ENCODE results near the gene KLHL22. TPM values are rescaled to one million over a fixed set of nuclear protein-coding genes. Genes with fewer than 3 reads are reported as not detected.

The KLHL22 gene
- total RNA-seq, 4 donors from 2014 or later: 14.0 to 23.8 (median 20.2) TPM

GRCh38 chr22:20442485-20443284, 52.9 kb downstream of the KLHL22 start:
- DNase-seq (ENCODE audit: low spot score in 2 of 2): no peak
- TF ChIP-seq POLR2A (IDR thresholded peaks at IDR 0.05) (no peak), CTCF (IDR thresholded peaks at IDR 0.05) (no peak)
- WGBS, 2 donors: 74 to 76% methylated on average over 7 of the region's 7 CpGs
- H3K4me3 ChIP-seq (ENCODE audit: low read depth, poor library complexity, severe bottlenecking): no peak overlapping the region
- intact Hi-C loops (cut with DNase I; ENCODE audit: low total_unique reads): no loop called here

GRCh38 chr22:20441631-20442484, 53.7 kb downstream of the KLHL22 start:
- intact Hi-C loops (cut with DNase I; ENCODE audit: low total_unique reads): no loop called here
- 54 to 76% methylated on average over 4 to 19 of the region's 21 CpGs for WGBS, 2 donors
- no peak for DNase-seq (ENCODE audit: low spot score in 2 of 2)
- TF ChIP-seq CTCF (IDR thresholded peaks at IDR 0.05): no peak
- no peak for TF ChIP-seq POLR2A (IDR thresholded peaks at IDR 0.05)
- no peak overlapping the region for H3K4me3 ChIP-seq (ENCODE audit: low read depth, poor library complexity, severe bottlenecking)

DNA sequence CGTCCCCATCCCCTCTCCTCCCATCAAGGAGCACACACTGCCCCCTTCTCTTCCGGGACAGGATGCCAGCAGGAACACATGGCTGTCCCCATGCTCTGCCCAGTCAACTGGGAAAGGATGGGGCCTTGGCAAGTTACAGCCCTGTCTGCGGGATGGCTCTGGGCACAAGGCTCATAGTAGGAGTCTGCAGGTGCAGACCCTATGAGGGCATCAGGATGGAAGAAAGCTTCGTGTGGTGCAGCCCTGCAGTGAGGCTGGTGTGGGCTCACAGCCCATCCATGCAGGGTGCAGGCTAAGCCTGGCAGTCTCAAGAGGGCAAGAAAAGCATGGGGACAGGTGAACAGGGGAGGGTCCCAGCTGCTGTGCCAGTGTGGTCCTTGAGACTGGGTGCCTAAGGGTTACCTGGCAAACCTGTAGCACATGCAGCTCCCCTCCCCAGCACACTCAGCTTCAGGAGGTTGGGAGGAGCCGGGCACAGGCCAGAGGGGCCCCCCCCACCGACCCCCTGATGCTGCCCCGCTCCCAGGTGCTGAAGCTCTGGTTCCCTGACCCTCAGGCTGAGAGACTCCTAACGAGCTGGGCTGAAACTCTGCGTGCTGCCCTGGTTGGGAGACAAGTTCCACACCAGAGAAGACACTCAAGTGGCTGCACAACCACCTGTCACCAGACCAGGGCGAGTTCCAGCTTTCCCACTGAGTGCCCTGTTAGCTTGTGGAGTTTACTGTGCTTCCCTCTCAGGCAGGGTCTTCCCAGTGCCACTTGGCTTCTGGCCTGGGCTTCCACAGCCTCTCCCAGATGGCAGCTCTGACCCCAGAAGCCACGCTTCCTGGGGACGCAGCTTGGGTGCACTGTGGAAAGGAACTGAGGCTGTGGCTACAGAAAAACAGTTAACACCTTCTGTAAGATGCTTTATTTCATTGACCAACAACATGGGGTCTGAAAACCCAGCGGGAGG, 54.7 kb downstream of the KLHL22 start:
- intact Hi-C loops (cut with DNase I; ENCODE audit: low total_unique reads): no loop called here
- no peak for TF ChIP-seq POLR2A (IDR thresholded peaks at IDR 0.05)
- no peak for TF ChIP-seq CTCF (IDR thresholded peaks at IDR 0.05)
- H3K4me3 ChIP-seq (ENCODE audit: low read depth, poor library complexity, severe bottlenecking): no peak overlapping the region
- WGBS, 2 donors: 67 to 73% methylated on average over 12 to 13 of the region's 13 CpGs
- peak in 1 of 2 donors; percentile 46 for DNase-seq (ENCODE audit: low spot score in 2 of 2)

DNA sequence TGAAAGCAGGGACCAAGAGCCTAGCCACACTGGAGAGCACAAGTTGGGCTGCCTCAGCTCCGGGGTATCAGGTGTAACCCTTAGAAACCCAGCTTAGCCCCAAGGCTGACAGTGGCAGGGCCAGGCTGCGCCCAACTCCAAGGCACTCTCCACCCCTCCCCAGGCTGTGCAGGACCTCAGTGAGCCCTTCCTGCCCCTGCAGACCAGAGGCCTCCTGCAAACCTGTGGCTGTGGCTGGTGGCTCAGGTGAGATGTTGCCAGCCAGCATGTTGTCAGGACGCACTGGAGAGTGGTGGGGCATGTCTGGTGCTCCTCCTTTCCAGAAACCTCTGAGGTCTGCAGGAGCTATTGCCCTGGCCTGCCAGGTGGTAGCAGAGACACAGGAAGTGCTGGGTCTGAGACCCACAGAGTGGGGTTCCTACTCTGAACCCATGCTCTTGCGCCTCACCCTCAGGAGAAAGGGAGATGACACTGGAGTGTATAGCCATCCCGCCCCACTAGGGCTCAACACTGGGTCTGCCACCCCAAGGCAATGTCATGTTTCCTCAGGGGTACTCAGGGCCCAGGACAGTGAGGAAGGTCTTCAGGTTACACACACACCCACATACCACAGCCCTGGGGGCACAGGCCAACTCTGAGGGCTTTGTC, 55.5 kb downstream of the KLHL22 start:
- TF ChIP-seq POLR2A (IDR thresholded peaks at IDR 0.05) (no peak), CTCF (IDR thresholded peaks at IDR 0.05) (no peak)
- WGBS, 2 donors: 83 to 93% methylated on average over 4 to 5 of the region's 5 CpGs
- intact Hi-C loops (cut with DNase I; ENCODE audit: low total_unique reads): no loop called here
- DNase-seq (ENCODE audit: low spot score in 2 of 2): peak in 1 of 2 donors; percentile 80
- no peak overlapping the region for H3K4me3 ChIP-seq (ENCODE audit: low read depth, poor library complexity, severe bottlenecking)

DNA sequence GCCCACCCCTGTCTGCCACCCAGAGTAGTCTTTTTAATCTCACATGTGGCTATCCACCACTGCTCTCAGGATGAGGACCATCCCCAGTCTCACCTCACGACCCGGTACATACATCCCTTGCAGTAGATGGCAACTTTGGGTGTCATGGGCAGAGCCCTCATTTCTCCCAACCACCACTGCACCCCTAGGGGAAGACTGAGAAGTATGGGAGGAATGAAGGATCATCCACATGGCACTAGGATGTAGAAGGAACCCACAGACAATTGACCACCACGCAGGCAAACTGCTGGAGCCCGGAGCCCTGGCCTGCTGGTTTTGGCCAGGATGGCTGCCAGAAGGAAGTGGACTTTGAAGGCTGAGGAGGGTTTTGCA, 56.1 kb downstream of the KLHL22 start:
- peak in 1 of 2 donors; percentile 74 for DNase-seq (ENCODE audit: low spot score in 2 of 2)
- 97% methylated on average over 4 of the region's 4 CpGs for WGBS, 2 donors

More for the DNA sequence above, 56.1 kb downstream of the KLHL22 start:
- intact Hi-C loops (cut with DNase I; ENCODE audit: low total_unique reads): no loop called here
- TF ChIP-seq CTCF (IDR thresholded peaks at IDR 0.05) (no peak), POLR2A (IDR thresholded peaks at IDR 0.05) (no peak)
- H3K4me3 ChIP-seq (ENCODE audit: low read depth, poor library complexity, severe bottlenecking): no peak overlapping the region
